GM12878 (cell line): ENCODE results near the gene SUMF1. TPM values are rescaled to one million over a fixed set of nuclear protein-coding genes. Genes with fewer than 3 reads are reported as not detected.

Source experiments
- FOXM1 ChIP-seq: IDR thresholded peaks from 2 replicates; pipeline ENCODE4 v1.6.1; 2012; ENCODE audit warnings: low read depth, mild to moderate bottlenecking, inconsistent platforms, low read length, moderate library complexity
- MTA2 ChIP-seq: fragments of 450-650 bp; IDR thresholded peaks from 2 replicates; pipeline ENCODE4 v1.6.1; 2016; ENCODE audit warnings: low read depth, mild to moderate bottlenecking, moderate library complexity
- NFYB ChIP-seq: IDR thresholded peaks from 2 replicates; pipeline ENCODE4 v1.6.1; 2011; ENCODE audit warnings: low read depth, mild to moderate bottlenecking, low read length, improper control_type of control experiment, moderate library complexity; ENCODE audit not compliant: insufficient read depth
- NR2C2 ChIP-seq: IDR thresholded peaks from 2 replicates; pipeline ENCODE4 v1.6.1; 2011; ENCODE audit warnings: borderline replicate concordance, low read depth; ENCODE audit not compliant: control insufficient read depth, insufficient read length
- POLR2A ChIP-seq: IDR thresholded peaks from 2 replicates; pipeline ENCODE4 v1.6.1; 2011; ENCODE audit warnings: low read depth, mild to moderate bottlenecking, low read length
- SMAD1 ChIP-seq: fragments of 450-650 bp; IDR thresholded peaks from 2 replicates; pipeline ENCODE4 v1.6.1; 2018; ENCODE audit warnings: mild to moderate bottlenecking, low read depth; ENCODE audit not compliant: partially characterized antibody
- SPI1 ChIP-seq: IDR thresholded peaks from 2 replicates; pipeline ENCODE4 v1.6.1; 2011; ENCODE audit warnings: low read depth, mild to moderate bottlenecking, low read length, moderate library complexity, borderline replicate concordance; ENCODE audit not compliant: insufficient read depth
- TAF1 ChIP-seq: IDR thresholded peaks from 2 replicates; pipeline ENCODE4 v1.6.1; 2011; ENCODE audit warnings: mild to moderate bottlenecking, low read depth, low read length, borderline replicate concordance
- TCF7 ChIP-seq: IDR thresholded peaks from 2 replicates; pipeline ENCODE4 v1.6.1; 2014; ENCODE audit warnings: antibody characterized with exemption, borderline replicate concordance
- ZNF217 ChIP-seq: fragments of 450-650 bp; IDR thresholded peaks from 2 replicates; pipeline ENCODE4 v1.6.1; 2017; ENCODE audit warnings: antibody characterized with exemption, mild to moderate bottlenecking
- ZNF274 ChIP-seq: IDR thresholded peaks from one replicate; pipeline ENCODE4 v1.8.0; 2011; ENCODE audit not compliant: insufficient read length, insufficient read depth
- polyA plus RNA-seq, 11 experiments: library from polyadenylated mRNA; depleted of rRNA in 4 of 11; unstranded in 6 of 11; stranded (reverse) in 5 of 11; fragments of >200 nt; fragmentation: Nextera tagmentation in 4 of 11; fragmentation: Illumina TruSeq in 1 of 11; extraction: Ambion mirVana in 4 of 11; extraction: Trizol in 1 of 11; gene quantifications; 1 replicate in 1 of 11; 2 replicates in 10 of 11; pipeline versions ENCODE4 v1.2.1 to v1.2.3, GENCODE V29; 2011 to 2016; ENCODE audit warnings: inconsistent platforms in 2 of 11, missing spikeins in 2 of 11, low read depth in 1 of 11
- total RNA-seq, 4 experiments: library from RNA; depleted of rRNA in 3 of 4; stranded (reverse); fragments of >200 nt in 3 of 4; fragmentation: Illumina TruSeq in 1 of 4; extraction: Trizol in 1 of 4; gene quantifications; 2 replicates each; pipeline versions ENCODE4 v1.2.1 to v1.2.3, GENCODE V29; 2013 to 2021
- TF ChIP-seq, protein P1 (sequence below): fragments of 450-650 bp; IDR thresholded peaks from 2 replicates; pipeline ENCODE4 v1.6.1; 2016; ENCODE audit warnings: mild to moderate bottlenecking, moderate library complexity, borderline replicate concordance
- TF ChIP-seq, protein P2 (sequence below): fragments of 450-650 bp; IDR thresholded peaks from 2 replicates; pipeline ENCODE4 v1.6.1; 2014; ENCODE audit warnings: mild to moderate bottlenecking
- TF ChIP-seq, protein P3 (sequence below): fragments of 450-650 bp; IDR thresholded peaks from 2 replicates; pipeline ENCODE4 v1.6.1; 2017; ENCODE audit warnings: antibody characterized with exemption, mild to moderate bottlenecking, moderate library complexity
- TF ChIP-seq, protein P4 (sequence below): IDR thresholded peaks from 2 replicates; pipeline ENCODE4 v1.6.1; 2012; ENCODE audit warnings: improper control_type of control experiment, low read depth, low read length; ENCODE audit not compliant: insufficient replicate concordance

Gene SUMF1
- total and polyA plus RNA-seq, 10 of the 15 experiments (the other 5 are each of a cell fraction or from before 2014, with no cell fraction given): 3.2 to 14.3 (median 8.5) TPM

DNA sequence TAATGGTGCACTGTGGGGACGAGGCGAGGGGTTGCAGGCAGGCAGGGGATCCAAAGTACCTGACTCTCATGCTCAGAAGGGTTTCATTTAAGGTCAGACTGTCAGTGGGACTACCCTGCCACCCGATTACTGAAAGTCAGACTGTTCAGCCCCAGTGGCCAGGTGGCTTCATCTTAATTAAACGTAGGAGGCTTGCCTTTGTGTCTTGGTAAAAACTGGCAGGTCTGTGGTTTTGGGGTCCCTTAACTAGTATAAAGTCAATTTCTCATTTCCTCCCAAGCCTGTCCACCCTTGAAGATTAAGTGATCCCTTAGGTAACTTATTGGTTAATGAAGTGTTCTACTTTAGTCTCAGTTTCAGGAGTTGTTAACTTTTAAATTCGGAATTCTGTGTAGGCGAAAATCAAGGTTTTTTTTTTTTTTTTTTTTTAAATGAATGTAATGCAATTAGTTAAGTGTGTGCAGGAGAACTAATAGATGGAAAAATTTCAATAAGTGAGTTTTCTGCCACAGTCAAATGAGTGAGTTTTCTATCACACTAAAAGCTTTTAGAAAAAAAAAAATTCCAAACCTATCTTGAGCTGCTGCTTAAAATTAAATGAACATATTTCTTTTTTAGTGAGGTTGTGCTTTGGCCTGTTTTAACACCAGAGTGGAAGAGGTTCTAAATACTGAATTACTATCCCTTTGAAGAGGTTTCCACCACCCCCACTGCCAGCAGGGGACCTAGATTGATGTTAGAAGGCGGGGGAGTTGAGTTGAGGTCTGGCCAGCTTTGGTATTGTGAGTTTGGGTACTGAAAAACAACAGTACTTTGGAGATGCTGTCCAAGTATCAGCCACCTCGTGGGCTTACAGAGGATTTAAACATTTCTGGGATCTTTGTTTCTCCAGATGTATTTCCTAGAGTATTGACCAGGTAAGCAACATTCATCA lies 41.2 kb upstream of the SUMF1 start (continued):
- TF ChIP-seq, protein P1, sequence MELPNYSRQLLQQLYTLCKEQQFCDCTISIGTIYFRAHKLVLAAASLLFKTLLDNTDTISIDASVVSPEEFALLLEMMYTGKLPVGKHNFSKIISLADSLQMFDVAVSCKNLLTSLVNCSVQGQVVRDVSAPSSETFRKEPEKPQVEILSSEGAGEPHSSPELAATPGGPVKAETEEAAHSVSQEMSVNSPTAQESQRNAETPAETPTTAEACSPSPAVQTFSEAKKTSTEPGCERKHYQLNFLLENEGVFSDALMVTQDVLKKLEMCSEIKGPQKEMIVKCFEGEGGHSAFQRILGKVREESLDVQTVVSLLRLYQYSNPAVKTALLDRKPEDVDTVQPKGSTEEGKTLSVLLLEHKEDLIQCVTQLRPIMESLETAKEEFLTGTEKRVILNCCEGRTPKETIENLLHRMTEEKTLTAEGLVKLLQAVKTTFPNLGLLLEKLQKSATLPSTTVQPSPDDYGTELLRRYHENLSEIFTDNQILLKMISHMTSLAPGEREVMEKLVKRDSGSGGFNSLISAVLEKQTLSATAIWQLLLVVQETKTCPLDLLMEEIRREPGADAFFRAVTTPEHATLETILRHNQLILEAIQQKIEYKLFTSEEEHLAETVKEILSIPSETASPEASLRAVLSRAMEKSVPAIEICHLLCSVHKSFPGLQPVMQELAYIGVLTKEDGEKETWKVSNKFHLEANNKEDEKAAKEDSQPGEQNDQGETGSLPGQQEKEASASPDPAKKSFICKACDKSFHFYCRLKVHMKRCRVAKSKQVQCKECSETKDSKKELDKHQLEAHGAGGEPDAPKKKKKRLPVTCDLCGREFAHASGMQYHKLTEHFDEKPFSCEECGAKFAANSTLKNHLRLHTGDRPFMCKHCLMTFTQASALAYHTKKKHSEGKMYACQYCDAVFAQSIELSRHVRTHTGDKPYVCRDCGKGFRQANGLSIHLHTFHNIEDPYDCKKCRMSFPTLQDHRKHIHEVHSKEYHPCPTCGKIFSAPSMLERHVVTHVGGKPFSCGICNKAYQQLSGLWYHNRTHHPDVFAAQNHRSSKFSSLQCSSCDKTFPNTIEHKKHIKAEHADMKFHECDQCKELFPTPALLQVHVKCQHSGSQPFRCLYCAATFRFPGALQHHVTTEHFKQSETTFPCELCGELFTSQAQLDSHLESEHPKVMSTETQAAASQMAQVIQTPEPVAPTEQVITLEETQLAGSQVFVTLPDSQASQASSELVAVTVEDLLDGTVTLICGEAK: no peak
- no peak for TF ChIP-seq ZNF274
- peak; percentile 92 for TF ChIP-seq FOXM1
- no peak for TF ChIP-seq NR2C2
- peak; percentile 68 for TF ChIP-seq SMAD1
- TF ChIP-seq, protein P2, sequence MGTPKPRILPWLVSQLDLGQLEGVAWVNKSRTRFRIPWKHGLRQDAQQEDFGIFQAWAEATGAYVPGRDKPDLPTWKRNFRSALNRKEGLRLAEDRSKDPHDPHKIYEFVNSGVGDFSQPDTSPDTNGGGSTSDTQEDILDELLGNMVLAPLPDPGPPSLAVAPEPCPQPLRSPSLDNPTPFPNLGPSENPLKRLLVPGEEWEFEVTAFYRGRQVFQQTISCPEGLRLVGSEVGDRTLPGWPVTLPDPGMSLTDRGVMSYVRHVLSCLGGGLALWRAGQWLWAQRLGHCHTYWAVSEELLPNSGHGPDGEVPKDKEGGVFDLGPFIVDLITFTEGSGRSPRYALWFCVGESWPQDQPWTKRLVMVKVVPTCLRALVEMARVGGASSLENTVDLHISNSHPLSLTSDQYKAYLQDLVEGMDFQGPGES: no peak
- peak; percentile 45; the same call in 1 of the 2 replicates for TF ChIP-seq NFYB
- TF ChIP-seq, protein P3, sequence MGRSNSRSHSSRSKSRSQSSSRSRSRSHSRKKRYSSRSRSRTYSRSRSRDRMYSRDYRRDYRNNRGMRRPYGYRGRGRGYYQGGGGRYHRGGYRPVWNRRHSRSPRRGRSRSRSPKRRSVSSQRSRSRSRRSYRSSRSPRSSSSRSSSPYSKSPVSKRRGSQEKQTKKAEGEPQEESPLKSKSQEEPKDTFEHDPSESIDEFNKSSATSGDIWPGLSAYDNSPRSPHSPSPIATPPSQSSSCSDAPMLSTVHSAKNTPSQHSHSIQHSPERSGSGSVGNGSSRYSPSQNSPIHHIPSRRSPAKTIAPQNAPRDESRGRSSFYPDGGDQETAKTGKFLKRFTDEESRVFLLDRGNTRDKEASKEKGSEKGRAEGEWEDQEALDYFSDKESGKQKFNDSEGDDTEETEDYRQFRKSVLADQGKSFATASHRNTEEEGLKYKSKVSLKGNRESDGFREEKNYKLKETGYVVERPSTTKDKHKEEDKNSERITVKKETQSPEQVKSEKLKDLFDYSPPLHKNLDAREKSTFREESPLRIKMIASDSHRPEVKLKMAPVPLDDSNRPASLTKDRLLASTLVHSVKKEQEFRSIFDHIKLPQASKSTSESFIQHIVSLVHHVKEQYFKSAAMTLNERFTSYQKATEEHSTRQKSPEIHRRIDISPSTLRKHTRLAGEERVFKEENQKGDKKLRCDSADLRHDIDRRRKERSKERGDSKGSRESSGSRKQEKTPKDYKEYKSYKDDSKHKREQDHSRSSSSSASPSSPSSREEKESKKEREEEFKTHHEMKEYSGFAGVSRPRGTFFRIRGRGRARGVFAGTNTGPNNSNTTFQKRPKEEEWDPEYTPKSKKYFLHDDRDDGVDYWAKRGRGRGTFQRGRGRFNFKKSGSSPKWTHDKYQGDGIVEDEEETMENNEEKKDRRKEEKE: no peak
- TF ChIP-seq POLR2A: no peak
- peak; percentile 100 for TF ChIP-seq MTA2
- TF ChIP-seq TCF7: peak; percentile 87
- TF ChIP-seq TAF1: no peak
- TF ChIP-seq, protein P4, sequence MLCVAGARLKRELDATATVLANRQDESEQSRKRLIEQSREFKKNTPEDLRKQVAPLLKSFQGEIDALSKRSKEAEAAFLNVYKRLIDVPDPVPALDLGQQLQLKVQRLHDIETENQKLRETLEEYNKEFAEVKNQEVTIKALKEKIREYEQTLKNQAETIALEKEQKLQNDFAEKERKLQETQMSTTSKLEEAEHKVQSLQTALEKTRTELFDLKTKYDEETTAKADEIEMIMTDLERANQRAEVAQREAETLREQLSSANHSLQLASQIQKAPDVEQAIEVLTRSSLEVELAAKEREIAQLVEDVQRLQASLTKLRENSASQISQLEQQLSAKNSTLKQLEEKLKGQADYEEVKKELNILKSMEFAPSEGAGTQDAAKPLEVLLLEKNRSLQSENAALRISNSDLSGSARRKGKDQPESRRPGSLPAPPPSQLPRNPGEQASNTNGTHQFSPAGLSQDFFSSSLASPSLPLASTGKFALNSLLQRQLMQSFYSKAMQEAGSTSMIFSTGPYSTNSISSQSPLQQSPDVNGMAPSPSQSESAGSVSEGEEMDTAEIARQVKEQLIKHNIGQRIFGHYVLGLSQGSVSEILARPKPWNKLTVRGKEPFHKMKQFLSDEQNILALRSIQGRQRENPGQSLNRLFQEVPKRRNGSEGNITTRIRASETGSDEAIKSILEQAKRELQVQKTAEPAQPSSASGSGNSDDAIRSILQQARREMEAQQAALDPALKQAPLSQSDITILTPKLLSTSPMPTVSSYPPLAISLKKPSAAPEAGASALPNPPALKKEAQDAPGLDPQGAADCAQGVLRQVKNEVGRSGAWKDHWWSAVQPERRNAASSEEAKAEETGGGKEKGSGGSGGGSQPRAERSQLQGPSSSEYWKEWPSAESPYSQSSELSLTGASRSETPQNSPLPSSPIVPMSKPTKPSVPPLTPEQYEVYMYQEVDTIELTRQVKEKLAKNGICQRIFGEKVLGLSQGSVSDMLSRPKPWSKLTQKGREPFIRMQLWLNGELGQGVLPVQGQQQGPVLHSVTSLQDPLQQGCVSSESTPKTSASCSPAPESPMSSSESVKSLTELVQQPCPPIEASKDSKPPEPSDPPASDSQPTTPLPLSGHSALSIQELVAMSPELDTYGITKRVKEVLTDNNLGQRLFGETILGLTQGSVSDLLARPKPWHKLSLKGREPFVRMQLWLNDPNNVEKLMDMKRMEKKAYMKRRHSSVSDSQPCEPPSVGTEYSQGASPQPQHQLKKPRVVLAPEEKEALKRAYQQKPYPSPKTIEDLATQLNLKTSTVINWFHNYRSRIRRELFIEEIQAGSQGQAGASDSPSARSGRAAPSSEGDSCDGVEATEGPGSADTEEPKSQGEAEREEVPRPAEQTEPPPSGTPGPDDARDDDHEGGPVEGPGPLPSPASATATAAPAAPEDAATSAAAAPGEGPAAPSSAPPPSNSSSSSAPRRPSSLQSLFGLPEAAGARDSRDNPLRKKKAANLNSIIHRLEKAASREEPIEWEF: peak; percentile 68
- TF ChIP-seq SPI1: peak; percentile 90
- peak; percentile 95 for TF ChIP-seq ZNF217
